Daoy (cell line): ENCODE results near the gene MN1. TPM values are rescaled to one million over a fixed set of nuclear protein-coding genes. Genes with fewer than 3 reads are reported as not detected.
A peak's percentile ranks its signal among the peaks of the same experiment; 100 is the strongest.

ENCODE experiments used
- DNase-seq: peaks from one replicate; pipeline ENCODE4 v3.0.0-alpha.2; 2015; ENCODE audit warnings: low read depth
- total RNA-seq: library from RNA; depleted of rRNA; stranded (reverse); fragments of >200 nt; shearing (Covaris generic); gene quantifications from 2 replicates; pipeline ENCODE4 v1.2.3, GENCODE V29; 2014

MN1 gene
- total RNA-seq, 1 experiment from 2014 or later, result 13.2 TPM

- no peak for DNase-seq
Observed at GRCh38 chr22:27785831-27786230, 15.7 kb downstream of the MN1 start.

- DNase-seq, result no peak
Observed at GRCh38 chr22:27784120-27784475, 17.5 kb downstream of the MN1 start.

- no peak for DNase-seq
Observed at GRCh38 chr22:27783436-27784119, 18.0 kb downstream of the MN1 start.

GRCh38 chr22:27782088-27782487 lies 19.5 kb downstream of the MN1 start:
- no peak for DNase-seq

- DNase-seq, result no peak
Observed at GRCh38 chr22:27780161-27780575, 21.4 kb downstream of the MN1 start.

GRCh38 chr22:27779643-27780042 lies 21.9 kb downstream of the MN1 start:
- DNase-seq, result no peak

GRCh38 chr22:27778294-27779090 lies 23.1 kb downstream of the MN1 start:
- DNase-seq, result no peak

- DNase-seq, result no peak
Observed at GRCh38 chr22:27777128-27777527, 24.4 kb downstream of the MN1 start.

- DNase-seq, result no peak
Observed at GRCh38 chr22:27776650-27776958, 25.0 kb downstream of the MN1 start.

- no peak for DNase-seq
Observed at GRCh38 chr22:27775758-27776649, 25.6 kb downstream of the MN1 start.

- peak; percentile 18 for DNase-seq
Observed at GRCh38 chr22:27775087-27775698, 26.4 kb downstream of the MN1 start.

- no peak for DNase-seq
Observed at GRCh38 chr22:27774200-27774599, 27.4 kb downstream of the MN1 start.

- DNase-seq, result no peak
Observed at GRCh38 chr22:27772984-27773498, 28.5 kb downstream of the MN1 start.

GRCh38 chr22:27772081-27772983 lies 29.2 kb downstream of the MN1 start:
- DNase-seq, result no peak

GRCh38 chr22:27771637-27772036 lies 29.9 kb downstream of the MN1 start:
- DNase-seq, result no peak

GRCh38 chr22:27769012-27769411 lies 32.5 kb downstream of the MN1 start:
- no peak for DNase-seq

GRCh38 chr22:27768027-27768653 lies 33.4 kb downstream of the MN1 start:
- DNase-seq, result no peak

- no peak for DNase-seq
Observed at GRCh38 chr22:27766679-27767078, 34.9 kb downstream of the MN1 start.

- no peak for DNase-seq
Observed at GRCh38 chr22:27765706-27766291, 35.8 kb downstream of the MN1 start.

- no peak for DNase-seq
Observed at GRCh38 chr22:27764722-27765236, 36.8 kb downstream of the MN1 start.
